ENCODE measurements around the gene PTPRJ. TPM values are rescaled to one million over a fixed set of nuclear protein-coding genes. Genes with fewer than 3 reads are reported as not detected.

PTPRJ gene
- total RNA-seq, 2 donors from 2014 or later: 26.5 to 37.4 TPM

DNA sequence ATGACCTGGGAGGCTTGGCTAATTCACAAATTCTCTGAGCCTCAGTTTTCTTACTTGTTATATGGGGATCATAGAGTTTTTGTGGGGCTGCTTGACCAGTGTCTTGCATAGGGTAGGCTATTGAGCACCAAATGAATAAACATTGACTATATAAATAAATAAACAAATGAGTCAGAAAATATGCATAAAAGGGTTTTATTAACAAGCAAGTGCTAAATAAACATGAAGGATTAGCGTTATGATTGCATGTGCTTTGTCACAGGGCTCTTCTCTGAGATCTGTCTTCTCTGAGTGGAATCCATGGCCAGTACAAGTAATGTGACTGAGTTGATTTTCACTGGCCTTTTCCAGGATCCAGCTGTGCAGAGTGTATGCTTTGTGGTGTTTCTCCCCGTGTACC lies 236.2 kb downstream of the PTPRJ start, which contains the start of gene OR4B1:
Gene OR4B1 (plus strand): TSS at position 301 of the 400 bp plus-strand sequence. CDS start 0 bp downstream, at position 301.
- Mint-ChIP-seq H3K27ac (no peak within 1 kb of the TSS), H3K4me3 (no peak within 1 kb of the TSS), H3K36me3 (ENCODE audit: low read depth) (no peaks in the 10 kb centered on the region), H3K27me3 (ENCODE audit: insufficient read depth) (no peaks in the 10 kb centered on the region), H3K9me3 (peaks cover 34% of the 10 kb centered on the region), H3K4me1 (no peaks in the 10 kb centered on the region)
- TF ChIP-seq, protein P1, sequence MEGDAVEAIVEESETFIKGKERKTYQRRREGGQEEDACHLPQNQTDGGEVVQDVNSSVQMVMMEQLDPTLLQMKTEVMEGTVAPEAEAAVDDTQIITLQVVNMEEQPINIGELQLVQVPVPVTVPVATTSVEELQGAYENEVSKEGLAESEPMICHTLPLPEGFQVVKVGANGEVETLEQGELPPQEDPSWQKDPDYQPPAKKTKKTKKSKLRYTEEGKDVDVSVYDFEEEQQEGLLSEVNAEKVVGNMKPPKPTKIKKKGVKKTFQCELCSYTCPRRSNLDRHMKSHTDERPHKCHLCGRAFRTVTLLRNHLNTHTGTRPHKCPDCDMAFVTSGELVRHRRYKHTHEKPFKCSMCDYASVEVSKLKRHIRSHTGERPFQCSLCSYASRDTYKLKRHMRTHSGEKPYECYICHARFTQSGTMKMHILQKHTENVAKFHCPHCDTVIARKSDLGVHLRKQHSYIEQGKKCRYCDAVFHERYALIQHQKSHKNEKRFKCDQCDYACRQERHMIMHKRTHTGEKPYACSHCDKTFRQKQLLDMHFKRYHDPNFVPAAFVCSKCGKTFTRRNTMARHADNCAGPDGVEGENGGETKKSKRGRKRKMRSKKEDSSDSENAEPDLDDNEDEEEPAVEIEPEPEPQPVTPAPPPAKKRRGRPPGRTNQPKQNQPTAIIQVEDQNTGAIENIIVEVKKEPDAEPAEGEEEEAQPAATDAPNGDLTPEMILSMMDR (conservative IDR thresholded peaks at IDR 0.05): no peak
- Histone ChIP-seq H3K9me3 (ENCODE audit: control insufficient read depth, low read length) (peaks cover 61% of the 10 kb centered on the region), H3K36me3 (ENCODE audit: control insufficient read depth, insufficient read depth, low read length) (no peaks in the 10 kb centered on the region), H3K4me1 (ENCODE audit: control insufficient read depth, insufficient read depth, low read length) (no peaks in the 10 kb centered on the region), H3K27me3 (ENCODE audit: control insufficient read depth, insufficient read depth, low read length, poor library complexity, severe bottlenecking) (no peaks in the 10 kb centered on the region), H3K9ac (ENCODE audit: extremely low read depth, low read length, poor library complexity, severe bottlenecking) (no peak within 1 kb of the TSS), H3K27ac (ENCODE audit: low read depth, low read length) (no peak within 1 kb of the TSS), H3K4me3 (ENCODE audit: low read length) (no peak within 1 kb of the TSS)
- DNase-seq: no peak
- 50 to 59% methylated on average over 2 of the region's 2 CpGs for WGBS, 2 experiments (ENCODE audit: insufficient coverage in 1 of 2, insufficient read length in 1 of 2)

Small RNA genes within 50 kb of the gene (microRNA-seq; reads per million reads assigned to microRNA genes)
- not detected for gene MIR3161 (ENCODE audit: borderline microRNAs expressed)

Other genes starting within 250 kb of the PTPRJ start
- gene FNBP4, start 213.2 kb upstream of the PTPRJ start, total RNA-seq: 100 to 1,000 TPM; 118 to 141 TPM
- gene NUP160, start 132.2 kb upstream of the PTPRJ start, total RNA-seq: 10 to 100 TPM; 82.1 to 87.6 TPM
- gene OR4B1, start 236.3 kb downstream of the PTPRJ start, total RNA-seq: not detected

Measured in endodermal cell (in vitro differentiated cells).